NB4 (cell line): ENCODE data around the gene SGPP2.

Experiments used
- DNase-seq: peaks from one replicate; pipeline ENCODE4 v3.0.0; 2010; ENCODE audit warnings: low read depth
- H3K4me3 ChIP-seq: one replicate; pipeline ENCODE4 v1.5.1; 2011; ENCODE audit warnings: mild to moderate bottlenecking, low read depth, low read length, moderate library complexity
- MYC ChIP-seq: IDR thresholded peaks from 2 replicates; pipeline ENCODE4 v1.6.1; 2011; ENCODE audit warnings: low read depth, low read length
- POLR2A ChIP-seq: IDR thresholded peaks from 2 replicates; pipeline ENCODE4 v1.6.1; 2011; ENCODE audit warnings: mild to moderate bottlenecking; ENCODE audit not compliant: insufficient read length; ENCODE audit errors: extremely low read depth
- TF ChIP-seq, protein P1 (sequence below): IDR thresholded peaks from one replicate; pipeline ENCODE4 v1.5.1; 2012; ENCODE audit warnings: low read depth, low read length
- TF ChIP-seq, protein P2 (sequence below): IDR thresholded peaks from 2 replicates; pipeline ENCODE4 v1.6.1; 2011; ENCODE audit warnings: low read depth, low read length

The SGPP2 gene

DNA sequence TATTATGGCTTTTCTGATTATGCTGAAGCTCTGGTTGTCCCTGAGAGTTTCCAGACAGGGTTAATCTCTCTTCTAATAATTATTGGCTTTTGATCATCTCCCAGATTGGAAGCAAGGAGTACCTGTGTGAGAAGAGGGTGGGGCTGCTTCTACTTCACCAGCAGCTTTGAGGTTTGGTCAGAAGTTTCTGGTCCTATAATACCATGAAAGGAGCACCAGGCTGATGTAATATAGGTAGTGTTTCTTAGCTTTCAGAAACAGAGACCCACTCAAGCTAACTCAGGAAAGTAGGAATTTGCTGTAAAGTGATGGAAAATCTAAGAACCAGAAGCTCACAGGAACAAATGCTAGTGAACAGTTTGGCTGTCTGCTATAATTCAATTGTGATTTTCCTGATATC is 57.6 kb downstream of the SGPP2 start:
- no peak overlapping the region for H3K4me3 ChIP-seq
- DNase-seq = no peak
- TF ChIP-seq, protein P1, sequence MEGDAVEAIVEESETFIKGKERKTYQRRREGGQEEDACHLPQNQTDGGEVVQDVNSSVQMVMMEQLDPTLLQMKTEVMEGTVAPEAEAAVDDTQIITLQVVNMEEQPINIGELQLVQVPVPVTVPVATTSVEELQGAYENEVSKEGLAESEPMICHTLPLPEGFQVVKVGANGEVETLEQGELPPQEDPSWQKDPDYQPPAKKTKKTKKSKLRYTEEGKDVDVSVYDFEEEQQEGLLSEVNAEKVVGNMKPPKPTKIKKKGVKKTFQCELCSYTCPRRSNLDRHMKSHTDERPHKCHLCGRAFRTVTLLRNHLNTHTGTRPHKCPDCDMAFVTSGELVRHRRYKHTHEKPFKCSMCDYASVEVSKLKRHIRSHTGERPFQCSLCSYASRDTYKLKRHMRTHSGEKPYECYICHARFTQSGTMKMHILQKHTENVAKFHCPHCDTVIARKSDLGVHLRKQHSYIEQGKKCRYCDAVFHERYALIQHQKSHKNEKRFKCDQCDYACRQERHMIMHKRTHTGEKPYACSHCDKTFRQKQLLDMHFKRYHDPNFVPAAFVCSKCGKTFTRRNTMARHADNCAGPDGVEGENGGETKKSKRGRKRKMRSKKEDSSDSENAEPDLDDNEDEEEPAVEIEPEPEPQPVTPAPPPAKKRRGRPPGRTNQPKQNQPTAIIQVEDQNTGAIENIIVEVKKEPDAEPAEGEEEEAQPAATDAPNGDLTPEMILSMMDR = no peak
- TF ChIP-seq POLR2A = no peak
- no peak for TF ChIP-seq MYC
- TF ChIP-seq, protein P2, sequence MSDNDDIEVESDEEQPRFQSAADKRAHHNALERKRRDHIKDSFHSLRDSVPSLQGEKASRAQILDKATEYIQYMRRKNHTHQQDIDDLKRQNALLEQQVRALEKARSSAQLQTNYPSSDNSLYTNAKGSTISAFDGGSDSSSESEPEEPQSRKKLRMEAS = no peak

DNA sequence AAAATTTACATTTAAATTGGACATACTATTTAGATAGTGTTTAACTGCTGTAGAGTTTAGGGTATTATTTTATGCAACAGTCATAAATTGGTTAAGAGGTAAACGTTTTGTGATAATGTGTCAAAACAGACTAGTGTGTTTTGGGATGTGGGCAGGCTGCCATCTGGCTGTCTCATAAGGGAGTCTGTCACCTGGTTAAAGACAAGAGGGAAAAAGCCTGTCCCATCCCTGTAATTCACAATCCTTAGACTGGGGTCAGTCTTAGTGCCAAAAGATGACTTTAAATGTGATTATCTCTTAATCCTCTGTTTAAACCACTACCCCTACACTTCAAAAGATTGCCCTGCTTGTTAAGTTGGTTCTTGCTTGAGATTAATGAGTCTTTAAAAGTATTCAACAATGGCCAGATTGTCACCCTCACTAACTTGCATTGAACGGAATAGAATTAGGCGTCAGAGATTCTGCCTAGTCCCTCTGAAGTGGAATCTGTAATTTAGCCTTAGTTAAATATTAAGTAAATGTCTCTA is 59.2 kb downstream of the SGPP2 start:
- TF ChIP-seq, protein P1 = no peak
- no peak for TF ChIP-seq MYC
- no peak for TF ChIP-seq POLR2A
- TF ChIP-seq, protein P2 = no peak
- no peak overlapping the region for H3K4me3 ChIP-seq
- peak; percentile 38 for DNase-seq

DNA sequence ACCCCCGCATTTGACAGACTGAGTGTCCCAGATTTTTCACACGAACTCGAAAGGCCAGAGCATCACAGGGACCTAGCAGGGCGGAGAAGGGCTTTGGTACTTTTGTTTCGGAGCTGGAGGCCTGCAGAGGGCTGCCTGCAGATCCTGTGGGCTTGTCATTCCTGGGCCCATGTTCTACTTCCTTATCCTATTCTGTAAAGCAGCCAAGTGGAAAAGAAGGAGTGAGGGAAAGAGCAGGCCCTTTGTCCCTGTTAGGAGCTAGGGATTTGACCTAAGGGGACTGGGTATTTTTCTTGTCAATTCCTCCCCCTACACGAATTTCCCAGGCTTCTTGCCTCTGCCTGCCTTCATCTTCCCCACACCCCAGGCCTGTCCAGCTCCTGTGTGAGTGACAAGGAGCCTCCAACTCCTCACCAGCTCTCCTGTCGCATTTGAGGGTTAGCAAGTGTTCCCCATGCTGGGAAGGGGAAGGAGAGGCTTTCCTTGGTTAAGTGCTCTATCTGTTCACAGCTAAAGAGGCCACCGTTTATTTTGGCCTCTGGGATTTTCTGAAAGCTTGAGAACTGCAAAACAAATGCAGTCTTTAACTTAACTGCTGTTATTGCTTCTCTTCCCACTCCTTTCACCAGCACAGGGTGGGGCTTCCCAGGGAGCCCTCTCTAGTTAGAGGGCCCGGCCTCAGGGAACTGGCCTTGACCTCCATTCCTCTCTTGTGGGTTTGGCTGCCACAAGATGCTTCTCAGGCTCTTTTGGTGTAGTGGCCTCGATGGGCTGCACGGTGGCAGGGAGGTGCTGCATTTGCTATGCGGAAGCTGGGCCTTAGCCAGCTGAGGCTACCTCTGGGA is 61.2 kb downstream of the SGPP2 start:
- TF ChIP-seq, protein P1 = no peak
- no peak for DNase-seq
- no peak overlapping the region for H3K4me3 ChIP-seq

DNA sequence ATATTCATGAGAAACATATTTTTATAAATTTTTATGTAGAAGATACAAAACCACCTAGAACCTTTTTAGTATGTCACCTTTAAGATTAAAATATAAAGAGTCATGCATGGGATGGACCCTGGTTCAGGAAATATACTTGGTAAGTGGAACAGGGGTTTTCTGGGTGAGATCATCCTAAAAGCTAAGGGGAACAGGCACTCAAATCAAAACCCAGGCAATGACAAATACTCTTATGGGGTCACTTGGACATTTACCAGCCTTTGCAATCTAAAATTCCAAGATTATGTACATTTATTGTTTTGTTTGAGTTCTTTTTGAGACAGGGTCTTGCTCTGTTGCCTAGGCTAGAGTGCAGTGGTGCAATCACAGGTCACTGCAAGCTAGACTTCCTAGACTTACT is 65.8 kb downstream of the SGPP2 start:
- no peak overlapping the region for H3K4me3 ChIP-seq
- TF ChIP-seq, protein P2 = no peak
- TF ChIP-seq POLR2A (no peak), MYC (no peak)
- TF ChIP-seq, protein P1 = no peak
- DNase-seq = no peak

DNA sequence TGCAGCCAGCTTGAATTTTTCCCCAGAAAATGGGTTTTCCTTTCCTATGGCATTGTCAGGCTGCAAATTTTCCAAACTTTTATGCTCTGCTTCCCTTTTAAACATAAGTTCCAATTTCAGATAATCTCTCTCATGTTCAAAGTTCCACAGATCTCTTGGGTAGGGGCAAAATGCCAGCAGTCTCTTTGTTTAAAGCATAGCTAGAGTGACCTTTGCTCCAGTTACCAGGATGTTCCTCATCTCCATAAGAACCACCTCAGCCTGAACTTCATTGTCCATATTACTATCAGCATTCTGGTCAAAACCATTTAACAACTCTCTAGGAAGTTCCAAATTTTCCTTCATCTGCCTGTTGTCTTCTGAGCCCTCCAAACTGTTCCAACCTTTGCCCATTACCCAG is 68.3 kb downstream of the SGPP2 start:
- H3K4me3 ChIP-seq = no peak overlapping the region
- no peak for DNase-seq
- TF ChIP-seq POLR2A (no peak), MYC (no peak)
- TF ChIP-seq, protein P2 = no peak
- TF ChIP-seq, protein P1 = no peak
